GM23248 (cell line): ENCODE measurements around the gene OR13A1.

Experiments used
- EZH2 ChIP-seq: fragments of 200-600 bp; sonication (generic); IDR thresholded peaks from 2 replicates; pipeline ENCODE4 v1.6.1; 2018; ENCODE audit warnings: antibody characterized with exemption, mild to moderate bottlenecking; ENCODE audit not compliant: insufficient read depth, poor library complexity, severe bottlenecking
- EZH2phosphoT487 ChIP-seq: fragments of 200-600 bp; sonication (generic); IDR thresholded peaks from 2 replicates; pipeline ENCODE4 v1.6.1; 2018; ENCODE audit warnings: antibody characterized with exemption, moderate library complexity, mild to moderate bottlenecking, low read depth; ENCODE audit not compliant: insufficient read depth

DNA sequence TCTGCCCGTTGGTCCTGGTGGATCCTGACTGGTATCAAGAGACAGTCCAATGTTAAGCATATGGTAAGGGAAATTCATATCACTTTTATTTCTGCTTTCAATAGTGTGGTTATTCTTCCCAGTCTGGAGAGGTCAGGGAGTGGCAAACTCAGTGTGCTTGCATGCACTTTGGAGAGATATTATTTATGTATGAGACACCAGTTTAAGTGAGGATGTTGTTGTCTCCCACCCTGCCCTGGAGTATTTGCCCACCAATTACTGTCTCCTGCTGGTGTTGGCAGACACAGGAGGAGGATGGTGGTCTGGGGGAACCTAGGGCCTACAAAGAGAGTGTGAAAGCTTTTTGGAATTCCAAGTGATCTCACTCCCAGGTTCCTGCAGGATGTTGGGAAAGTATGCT is 59.7 kb downstream of the OR13A1 start:
- TF ChIP-seq EZH2phosphoT487 (no peak), EZH2 (no peak)
